Myocyte (in vitro differentiated cells): Measurements from ENCODE around the gene PTBP1. TPM values are rescaled to one million over a fixed set of nuclear protein-coding genes. Genes with fewer than 3 reads are reported as not detected.

ENCODE experiments used
- DNase-seq: peaks from one replicate; pipeline ENCODE4 v3.0.0-alpha.2; 2012; ENCODE audit warnings: low read depth
- total RNA-seq: library from RNA; depleted of rRNA; stranded (reverse); fragments of >200 nt; gene quantifications from 2 replicates; pipeline ENCODE4 v1.2.3, GENCODE V29; 2014

The PTBP1 gene
- total RNA-seq, 1 donor from 2014 or later: 89.0 TPM

DNA sequence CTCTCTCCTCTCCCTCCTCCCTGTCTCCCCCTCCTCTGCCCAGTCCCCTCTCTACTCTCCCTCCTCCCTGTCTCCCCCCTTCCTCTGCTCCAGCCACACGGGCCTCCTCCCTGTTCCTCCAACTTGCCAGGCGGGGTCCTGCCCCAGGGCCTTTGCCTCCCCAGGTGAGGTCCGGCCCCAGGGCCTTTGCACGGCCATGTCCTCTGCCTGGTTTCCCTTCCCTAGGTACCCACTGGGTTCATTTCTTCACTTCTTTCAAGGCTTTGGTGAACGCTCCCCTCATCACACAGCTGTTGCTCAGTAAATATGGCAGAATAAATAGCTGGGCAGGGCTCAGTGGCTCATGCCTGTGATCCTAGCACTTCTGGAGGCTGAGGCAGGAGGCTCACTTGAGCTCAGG, 25.2 kb upstream of the PTBP1 start:
- no peak for DNase-seq

GRCh38 chr19:772730-773436, 24.4 kb upstream of the PTBP1 start:
- DNase-seq: no peak

- DNase-seq: no peak
These were observed 20.7 kb upstream of the PTBP1 start for GRCh38 chr19:776549-776948.

- DNase-seq: peak; percentile 80
These were observed 18.2 kb upstream of the PTBP1 start for GRCh38 chr19:778910-779653.

GRCh38 chr19:780935-781334, 16.3 kb upstream of the PTBP1 start:
- no peak for DNase-seq

DNA sequence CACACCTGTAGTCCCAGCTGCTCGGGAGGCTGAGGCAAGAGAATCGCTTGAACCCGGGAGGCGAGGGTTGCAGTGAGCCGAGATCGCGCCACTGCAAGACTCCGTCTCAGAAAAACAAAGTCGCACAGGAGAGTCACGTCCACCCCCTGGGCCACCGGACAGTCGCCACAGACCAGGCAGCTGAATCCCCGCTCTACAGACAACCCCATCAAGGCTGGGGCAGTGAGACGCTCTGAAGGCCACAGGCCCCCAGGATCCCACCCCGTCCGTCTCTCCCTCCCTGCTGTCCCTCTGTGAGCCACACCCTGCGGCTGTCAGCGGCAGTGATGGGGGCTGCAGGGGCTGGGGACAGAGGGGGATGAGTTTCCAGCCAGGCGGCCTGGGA, 15.5 kb upstream of the PTBP1 start:
- no peak for DNase-seq

- peak; percentile 73 for DNase-seq
These were observed 14.9 kb upstream of the PTBP1 start for GRCh38 chr19:782185-782877.

GRCh38 chr19:782878-783668, 14.2 kb upstream of the PTBP1 start:
- DNase-seq: no peak

GRCh38 chr19:784541-784940, 12.7 kb upstream of the PTBP1 start:
- DNase-seq: no peak

DNA sequence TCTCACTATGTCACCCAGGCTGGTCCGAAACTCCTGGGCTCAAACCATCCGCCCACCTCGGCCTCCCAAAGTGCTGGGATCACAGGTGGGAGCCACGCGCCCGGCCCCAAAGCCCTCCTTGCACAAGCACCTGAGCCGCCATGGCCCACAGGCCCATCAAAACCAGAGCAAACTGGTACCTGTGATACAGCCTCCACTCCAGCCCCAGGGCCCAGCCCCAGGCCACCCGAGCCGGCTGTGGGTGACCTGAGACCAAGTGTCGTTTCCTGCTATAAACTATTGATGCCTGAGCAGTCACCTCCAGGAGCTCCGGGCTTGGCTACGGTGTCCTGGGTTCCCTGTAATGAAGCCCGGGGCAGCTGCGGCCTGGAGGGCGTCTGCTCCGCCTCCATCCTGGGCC, 9.7 kb upstream of the PTBP1 start:
- DNase-seq: no peak

DNA sequence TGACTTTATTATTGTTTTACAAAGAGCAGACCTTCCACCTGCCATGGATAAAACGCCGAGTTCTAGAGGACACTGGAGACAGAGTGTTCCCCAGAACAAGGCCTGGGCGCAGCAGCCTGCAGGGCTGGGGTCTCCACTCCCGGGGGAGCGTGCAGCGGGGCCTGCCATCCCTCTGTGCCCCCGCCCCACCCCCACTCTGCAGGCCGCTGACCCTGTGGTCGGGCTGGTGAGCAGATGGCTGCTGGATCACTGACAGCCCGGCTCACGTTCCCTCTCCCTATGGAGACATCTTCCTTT, 8.6 kb upstream of the PTBP1 start:
- DNase-seq: no peak

GRCh38 chr19:788983-789700, 8.1 kb upstream of the PTBP1 start:
- DNase-seq: no peak

DNA sequence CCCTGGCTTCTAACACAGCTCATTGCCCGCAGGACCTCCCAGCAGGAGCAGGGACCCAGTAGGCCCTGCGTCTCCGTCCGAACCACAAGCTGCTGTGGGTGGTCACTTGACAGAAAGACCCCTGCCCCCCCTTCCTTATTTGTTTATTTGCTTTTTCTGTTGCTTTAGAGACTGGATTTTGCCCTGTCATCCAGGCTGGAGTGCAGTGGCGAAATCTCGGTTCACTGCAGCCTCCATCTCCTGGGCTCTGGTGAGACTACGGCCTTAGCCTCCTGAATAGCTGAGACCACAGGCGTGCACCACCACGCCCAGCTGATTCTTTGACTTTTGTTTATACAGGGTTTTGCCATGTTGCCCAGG, 7.6 kb upstream of the PTBP1 start:
- DNase-seq: no peak

DNA sequence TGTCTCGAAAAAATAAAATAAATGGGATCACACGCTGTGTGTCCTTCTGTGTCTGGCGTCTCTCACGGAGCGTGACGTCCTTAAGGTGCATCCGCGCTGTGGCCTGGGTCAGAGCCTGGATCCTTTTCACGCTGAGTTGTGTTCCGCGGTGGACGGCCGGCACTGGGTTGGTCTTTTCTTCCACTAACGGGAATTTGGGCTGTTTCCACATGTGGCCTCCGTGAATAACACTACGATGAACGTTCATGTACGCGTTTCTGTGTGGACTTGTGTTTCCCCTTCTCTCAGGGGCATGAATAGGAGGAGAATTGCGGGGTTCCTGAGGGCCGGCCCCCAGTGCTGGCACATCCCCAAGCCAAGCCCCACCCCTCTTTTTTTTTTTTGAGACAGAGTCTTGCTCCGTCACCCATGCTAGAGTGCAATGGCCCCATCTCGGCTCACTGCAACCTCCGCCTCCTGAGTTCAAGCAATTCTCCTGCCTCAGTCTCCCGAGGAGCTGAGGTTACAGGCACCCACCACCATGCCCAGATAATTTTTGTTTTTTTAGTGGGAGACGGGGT, 6.2 kb upstream of the PTBP1 start:
- no peak for DNase-seq

- no peak for DNase-seq
These were observed 5.5 kb upstream of the PTBP1 start for GRCh38 chr19:791567-792305.

GRCh38 chr19:792306-792885, 4.9 kb upstream of the PTBP1 start:
- DNase-seq: no peak

GRCh38 chr19:793806-794205, 3.4 kb upstream of the PTBP1 start:
- no peak for DNase-seq

- DNase-seq: no peak
These were observed 2.1 kb upstream of the PTBP1 start for GRCh38 chr19:795073-795611.
